HG02798 (cell line): ENCODE data around the gene ABCA7.

Source experiments
- ATAC-seq: cut with Tn5 transposase; IDR thresholded peaks from one replicate; pipeline ENCODE4 v1.9.1; 2021; ENCODE audit warnings: mild to moderate bottlenecking; ENCODE audit not compliant: unreplicated experiment, poor library complexity

ABCA7 gene

DNA sequence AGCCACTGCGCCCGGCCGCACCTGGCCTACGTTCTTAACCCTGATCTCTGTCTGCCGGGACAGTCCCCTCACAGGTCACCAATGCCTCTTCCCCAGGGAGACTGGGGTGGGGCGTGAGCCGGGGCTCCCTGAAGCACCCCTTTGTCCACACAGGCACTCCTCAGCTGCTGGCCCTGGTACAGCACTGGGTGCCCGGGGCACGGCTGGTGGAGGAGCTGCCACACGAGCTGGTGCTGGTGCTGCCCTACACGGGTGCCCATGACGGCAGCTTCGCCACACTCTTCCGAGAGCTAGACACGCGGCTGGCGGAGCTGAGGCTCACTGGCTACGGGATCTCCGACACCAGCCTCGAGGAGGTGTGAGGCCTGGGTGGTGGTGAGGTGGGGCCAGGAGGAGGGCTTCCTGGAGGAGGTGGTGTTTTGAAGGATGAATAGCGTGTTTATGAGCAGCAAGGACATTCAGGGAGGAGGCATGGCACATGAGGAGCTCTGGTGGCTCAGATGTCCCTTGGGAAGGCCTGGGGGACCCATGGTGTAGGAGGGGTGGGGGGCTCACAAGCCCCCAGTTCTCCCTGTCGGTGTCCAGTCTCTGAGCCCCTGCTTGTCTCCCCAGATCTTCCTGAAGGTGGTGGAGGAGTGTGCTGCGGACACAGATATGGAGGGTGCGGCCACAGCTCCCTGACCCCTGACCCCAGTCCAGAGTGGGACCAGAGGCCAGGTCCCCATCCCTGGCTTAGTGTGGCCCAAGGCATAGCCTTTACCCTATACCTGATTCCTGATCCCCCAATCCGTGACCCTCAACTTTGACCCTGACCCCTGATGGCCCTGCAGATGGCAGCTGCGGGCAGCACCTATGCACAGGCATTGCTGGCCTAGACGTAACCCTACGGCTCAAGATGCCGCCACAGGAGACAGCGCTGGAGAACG is 13.5 kb downstream of the ABCA7 start:
- no peak for ATAC-seq

DNA sequence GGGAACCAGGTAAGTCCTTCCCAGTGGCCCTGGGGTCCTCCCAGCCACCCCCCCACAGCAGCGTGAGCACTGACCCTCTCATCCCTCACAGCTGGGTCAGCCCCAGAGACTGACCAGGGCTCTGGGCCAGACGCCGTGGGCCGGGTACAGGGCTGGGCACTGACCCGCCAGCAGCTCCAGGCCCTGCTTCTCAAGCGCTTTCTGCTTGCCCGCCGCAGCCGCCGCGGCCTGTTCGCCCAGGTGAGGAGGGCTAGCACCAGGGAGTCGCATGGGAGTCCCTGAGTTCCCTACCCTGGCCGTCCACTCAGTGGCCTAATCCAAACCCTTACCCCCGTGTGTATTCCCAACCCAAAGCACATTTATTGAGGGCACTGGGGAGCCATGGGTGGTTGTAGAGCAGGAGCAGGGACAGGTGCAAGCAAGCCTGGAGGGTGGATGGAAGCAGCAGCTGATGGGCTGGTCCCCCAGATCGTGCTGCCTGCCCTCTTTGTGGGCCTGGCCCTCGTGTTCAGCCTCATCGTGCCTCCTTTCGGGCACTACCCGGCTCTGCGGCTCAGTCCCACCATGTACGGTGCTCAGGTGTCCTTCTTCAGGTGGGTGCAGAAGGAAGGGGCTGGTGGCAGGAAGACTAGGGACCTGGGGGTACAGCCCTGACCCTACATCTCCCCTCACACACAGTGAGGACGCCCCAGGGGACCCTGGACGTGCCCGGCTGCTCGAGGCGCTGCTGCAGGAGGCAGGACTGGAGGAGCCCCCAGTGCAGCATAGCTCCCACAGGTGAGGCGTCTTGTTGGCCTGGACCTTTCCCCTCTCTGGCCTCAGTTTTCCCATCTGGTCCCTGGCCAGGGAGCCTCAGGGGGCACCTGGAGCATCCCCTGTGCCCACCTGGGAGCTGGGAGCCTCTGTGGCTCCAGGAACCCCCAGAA is 14.5 kb downstream of the ABCA7 start:
- no peak for ATAC-seq

DNA sequence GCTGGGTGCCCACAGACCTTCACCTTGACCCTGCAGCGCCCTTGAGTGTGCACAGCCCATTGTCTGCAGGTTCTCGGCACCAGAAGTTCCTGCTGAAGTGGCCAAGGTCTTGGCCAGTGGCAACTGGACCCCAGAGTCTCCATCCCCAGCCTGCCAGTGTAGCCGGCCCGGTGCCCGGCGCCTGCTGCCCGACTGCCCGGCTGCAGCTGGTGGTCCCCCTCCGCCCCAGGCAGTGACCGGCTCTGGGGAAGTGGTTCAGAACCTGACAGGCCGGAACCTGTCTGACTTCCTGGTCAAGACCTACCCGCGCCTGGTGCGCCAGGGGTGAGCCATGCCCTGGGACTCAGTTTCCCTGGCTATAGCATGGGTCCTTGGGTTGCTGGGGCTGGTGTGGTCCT is 15.1 kb downstream of the ABCA7 start:
- no peak for ATAC-seq

DNA sequence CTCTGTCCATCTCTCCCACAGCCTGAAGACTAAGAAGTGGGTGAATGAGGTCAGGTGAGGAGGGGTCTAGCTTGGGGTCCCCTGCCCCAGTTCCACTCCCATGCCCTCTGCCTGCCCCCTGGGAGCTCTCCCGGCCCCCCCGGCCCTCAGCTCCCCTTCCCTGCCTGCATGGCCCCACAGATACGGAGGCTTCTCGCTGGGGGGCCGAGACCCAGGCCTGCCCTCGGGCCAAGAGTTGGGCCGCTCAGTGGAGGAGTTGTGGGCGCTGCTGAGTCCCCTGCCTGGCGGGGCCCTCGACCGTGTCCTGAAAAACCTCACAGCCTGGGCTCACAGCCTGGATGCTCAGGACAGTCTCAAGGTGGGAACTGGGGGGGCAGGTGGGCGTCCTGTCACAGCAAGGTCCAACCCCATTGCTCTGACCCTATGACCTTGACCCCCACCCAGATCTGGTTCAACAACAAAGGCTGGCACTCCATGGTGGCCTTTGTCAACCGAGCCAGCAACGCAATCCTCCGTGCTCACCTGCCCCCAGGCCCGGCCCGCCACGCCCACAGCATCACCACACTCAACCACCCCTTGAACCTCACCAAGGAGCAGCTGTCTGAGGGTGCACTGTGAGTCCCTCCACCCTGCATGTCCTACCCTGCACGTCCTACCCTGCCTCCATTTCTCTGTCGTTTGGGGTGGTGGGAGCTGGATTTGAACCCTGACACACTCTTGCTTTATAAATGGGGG is 16.1 kb downstream of the ABCA7 start:
- ATAC-seq: no peak

DNA sequence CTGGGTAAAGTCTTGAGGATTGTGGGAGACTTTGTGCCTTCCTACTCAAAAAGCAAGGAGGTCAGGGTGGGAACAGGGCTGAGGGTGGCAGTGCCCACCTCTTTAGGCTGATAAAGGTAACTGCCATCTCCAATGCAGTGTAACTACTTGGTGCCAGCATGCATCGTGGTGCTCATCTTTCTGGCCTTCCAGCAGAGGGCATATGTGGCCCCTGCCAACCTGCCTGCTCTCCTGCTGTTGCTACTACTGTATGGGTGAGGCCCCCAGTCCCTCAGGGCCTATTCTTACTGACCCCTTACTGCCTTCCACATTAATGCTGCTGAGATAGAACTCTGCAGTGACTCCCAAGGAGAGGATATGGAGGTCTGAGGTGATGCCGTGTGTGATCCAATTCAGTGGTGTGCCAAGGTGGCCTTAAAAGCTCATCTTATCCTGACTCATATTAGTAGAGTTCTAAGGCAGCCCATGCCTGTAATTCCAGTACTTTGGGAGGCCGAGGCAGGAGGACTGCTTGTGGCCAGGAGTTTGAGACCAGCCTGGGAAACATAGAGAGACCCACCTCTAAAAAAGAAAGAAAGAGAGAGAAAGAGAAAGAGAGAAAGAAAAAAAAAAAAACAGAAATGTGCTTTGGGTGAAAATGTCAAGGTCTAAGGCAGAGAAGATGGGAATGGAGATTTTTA is 17.4 kb downstream of the ABCA7 start:
- ATAC-seq: no peak

DNA sequence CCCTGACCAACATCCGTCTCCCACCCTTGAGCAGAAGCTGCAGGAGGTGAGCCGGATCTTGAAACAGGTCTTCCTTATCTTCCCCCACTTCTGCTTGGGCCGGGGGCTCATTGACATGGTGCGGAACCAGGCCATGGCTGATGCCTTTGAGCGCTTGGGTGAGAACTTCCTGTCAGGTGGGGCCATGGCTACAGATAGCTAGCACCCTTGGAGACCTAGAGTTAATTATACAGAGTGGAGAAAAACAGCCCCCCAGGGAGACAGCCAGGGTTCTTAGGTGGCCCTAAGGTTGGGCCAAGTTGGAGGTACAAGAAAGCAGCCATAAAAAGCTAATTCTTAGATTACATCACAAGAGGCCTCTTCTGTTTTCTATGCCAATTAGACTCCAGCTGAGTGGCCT is 18.2 kb downstream of the ABCA7 start:
- ATAC-seq: no peak

DNA sequence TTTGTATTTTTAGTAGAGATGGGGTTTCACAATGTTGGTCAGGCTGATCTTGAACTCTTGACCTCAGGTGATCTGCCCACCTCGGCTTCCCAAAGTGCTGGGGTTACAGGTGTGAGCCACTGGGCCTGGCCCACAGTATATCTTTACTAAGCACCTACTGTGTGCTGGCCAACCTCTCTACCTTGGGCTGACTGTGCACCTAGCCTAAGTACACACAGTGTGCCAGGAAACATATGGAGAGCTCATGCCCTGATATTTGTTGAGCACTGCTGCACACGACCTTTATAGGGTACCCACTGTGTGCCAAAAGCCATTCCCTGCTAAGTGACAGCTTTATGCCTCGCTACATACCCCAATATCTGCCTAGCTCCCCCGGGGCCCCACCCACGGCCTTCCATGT is 20.8 kb downstream of the ABCA7 start:
- ATAC-seq: no peak

DNA sequence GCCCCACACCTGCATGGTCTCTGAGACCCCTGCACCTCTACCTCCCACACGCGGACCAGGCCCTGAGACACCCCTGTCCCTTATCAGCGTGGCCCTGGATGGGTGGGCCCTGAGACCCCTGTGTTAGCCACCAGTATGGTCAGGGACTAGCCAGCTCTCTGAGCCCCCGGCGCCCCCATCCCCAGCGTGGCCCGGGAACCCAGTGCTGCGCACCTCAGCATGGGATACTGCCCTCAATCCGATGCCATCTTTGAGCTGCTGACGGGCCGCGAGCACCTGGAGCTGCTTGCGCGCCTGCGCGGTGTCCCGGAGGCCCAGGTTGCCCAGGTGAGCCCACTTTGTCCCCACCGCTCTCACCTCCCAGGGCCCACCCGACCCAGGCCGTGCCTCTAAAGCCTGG is 22.1 kb downstream of the ABCA7 start:
- ATAC-seq: no peak

DNA sequence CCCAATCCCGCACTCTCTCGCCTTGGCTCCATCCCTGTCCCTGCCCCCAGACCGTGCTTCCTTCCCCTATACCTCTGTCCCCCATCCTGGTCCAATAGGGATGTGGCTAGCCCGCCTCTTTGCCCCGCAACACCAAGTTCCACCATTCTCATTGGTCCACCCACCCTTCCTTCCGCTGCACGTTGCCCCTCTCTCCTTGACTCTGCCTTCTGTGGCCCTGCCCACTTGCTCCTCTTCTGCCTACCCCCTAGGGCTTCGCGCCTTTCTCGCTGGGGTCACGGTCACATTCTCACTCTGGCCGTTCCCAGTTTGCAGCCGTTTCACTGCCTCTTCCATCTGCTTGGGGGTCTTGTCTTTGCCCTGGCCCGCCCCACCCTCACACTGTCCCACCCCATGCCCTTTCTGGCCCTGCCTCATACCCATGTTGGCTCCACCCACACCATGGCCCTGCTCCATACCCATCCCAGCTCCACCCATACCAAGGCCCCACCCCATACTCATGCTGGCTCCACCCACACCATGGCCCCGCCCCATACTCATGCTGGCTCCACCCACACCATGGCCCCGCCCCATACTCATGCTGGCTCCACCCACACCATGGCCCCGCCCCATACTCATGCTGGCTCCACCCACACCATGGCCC is 22.6 kb downstream of the ABCA7 start:
- no peak for ATAC-seq

DNA sequence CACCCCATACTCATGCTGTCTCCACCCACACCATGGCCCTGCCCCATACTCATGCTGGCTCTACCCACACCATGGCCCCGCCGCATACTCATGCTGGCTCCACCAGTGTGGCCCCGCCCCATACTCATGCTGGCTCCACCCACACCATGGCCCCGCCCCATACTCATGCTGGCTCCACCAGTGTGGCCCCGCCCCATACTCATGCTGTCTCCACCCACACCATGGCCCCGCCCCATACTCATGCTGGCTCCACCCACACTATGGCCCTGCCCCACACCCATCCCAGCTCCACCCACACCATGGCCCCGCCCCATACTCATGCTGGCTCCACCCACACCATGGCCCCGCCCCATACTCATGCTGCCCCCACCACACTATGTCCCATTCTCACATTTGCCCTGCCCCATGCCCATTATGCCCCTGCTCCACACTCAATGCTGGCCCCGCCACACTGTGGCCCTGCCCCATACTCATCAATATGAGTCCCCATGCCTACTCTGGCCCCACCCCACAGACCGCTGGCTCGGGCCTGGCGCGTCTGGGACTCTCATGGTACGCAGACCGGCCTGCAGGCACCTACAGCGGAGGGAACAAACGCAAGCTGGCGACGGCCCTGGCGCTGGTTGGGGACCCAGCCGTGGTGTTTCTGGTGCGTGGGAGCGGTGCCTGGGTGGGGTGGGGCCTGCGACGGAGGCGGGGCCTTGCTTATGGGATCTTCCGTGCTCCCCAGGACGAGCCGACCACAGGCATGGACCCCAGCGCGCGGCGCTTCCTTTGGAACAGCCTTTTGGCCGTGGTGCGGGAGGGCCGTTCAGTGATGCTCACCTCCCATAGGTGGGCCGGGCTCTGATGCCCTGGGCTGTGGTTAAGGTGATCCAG is 23.4 kb downstream of the ABCA7 start:
- no peak for ATAC-seq

DNA sequence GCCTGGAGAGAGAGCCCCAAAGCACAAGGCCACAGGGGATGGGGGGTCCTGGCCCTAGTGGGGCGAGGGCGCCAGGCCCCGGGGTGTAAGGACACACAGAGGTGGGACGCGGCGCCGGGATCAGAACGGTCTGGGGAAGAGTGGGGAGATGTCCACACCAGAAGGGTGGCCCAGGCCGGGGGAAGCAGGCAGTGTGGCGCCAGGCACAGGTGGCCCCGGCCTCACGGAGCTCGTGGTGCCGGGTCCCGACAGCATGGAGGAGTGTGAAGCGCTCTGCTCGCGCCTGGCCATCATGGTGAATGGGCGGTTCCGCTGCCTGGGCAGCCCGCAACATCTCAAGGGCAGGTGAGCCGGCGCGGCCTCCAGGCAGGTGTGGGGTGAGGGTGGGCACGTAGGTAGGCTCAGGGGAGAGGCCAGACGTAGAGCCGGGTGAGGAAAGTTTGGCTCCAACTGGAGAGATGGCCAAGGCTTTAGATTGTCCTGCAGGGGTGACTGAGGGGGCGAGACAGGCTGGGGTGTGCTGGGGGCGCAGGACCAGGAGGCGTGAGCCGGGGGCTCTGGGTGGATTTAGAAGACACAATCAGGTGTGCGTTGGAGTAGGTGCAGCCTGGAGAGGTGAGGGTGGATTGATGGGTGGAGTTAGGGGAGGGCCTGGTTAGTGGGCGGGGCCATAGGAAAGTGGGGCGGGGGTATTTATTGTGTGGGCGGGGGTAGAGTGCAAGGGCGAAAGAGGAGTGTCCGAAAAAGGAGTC is 24.2 kb downstream of the ABCA7 start:
- ATAC-seq: no peak

DNA sequence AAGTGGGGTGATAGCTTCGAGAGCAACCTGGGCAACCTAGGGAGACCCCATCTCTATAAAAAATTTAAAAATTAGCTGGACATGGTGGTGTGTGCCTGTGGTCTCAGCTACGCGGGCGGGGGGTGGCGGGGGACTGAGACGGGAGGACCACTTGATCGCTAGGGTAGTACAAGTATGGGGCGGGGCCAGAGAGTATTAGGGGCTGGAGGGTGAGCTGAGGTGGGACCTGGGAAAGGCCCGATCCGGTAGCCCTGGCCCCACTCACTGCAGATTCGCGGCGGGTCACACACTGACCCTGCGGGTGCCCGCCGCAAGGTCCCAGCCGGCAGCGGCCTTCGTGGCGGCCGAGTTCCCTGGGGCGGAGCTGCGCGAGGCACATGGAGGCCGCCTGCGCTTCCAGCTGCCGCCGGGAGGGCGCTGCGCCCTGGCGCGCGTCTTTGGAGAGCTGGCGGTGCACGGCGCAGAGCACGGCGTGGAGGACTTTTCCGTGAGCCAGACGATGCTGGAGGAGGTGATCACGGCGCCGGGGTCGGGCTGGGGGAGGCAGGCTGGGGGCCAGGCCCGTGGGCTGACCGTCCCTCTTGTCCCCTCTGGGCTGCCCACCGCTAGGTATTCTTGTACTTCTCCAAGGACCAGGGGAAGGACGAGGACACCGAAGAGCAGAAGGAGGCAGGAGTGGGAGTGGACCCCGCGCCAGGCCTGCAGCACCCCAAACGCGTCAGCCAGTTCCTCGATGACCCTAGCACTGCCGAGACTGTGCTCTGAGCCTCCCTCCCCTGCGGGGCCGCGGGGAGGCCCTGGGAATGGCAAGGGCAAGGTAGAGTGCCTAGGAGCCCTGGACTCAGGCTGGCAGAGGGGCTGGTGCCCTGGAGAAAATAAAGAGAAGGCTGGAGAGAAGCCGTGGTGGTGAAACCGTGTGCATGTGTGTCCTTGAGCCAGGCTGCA is 25.0 kb downstream of the ABCA7 start:
- ATAC-seq: no peak

DNA sequence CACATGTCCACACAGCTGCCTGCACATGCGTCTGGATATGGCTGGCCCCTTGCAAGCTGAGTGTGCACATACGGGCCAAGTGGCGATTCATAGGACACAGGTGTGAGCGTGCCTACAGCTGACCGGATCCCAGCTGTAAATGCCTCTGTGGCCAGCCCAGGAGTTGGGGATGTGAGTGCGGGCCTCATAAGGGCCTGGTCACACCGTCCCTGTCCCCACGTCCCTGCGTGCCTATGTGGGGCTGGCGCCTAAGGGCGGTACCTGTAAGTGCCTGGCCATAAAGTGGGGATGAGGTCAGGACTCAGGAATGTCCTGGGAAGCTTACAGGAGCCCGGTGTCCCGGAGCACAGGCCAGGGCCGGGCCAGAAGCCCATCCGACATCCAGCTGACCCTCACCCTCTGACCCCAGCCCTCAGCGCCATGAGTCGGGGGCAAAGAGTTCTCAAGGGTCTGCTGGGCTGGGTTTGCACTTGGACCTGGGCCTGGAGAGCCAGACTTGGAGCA is 25.8 kb downstream of the ABCA7 start:
- no peak for ATAC-seq

DNA sequence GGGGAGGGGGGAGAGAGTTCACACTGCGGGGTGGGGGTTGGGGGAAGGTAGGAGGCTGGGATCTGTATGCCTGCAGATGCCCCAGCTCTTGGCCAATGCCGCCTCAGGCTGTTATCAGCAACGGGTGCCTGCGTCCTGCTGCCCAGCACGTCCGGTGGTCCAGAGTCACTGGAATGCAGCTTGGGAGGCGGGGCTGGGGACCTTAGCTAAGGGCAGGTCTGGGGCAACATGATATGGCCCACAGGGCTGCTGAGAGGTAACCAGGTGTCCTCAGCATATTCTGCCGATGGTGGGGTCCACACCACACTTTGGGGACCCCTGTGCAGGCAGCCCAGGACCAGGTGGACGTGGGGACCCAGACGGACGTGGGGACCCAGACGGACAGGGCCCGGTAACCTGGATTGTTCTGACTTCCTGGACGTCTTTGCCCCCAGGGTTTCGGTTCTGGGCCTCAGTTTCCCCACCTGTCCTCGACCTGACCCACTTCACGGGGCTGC is 26.4 kb downstream of the ABCA7 start:
- no peak for ATAC-seq

DNA sequence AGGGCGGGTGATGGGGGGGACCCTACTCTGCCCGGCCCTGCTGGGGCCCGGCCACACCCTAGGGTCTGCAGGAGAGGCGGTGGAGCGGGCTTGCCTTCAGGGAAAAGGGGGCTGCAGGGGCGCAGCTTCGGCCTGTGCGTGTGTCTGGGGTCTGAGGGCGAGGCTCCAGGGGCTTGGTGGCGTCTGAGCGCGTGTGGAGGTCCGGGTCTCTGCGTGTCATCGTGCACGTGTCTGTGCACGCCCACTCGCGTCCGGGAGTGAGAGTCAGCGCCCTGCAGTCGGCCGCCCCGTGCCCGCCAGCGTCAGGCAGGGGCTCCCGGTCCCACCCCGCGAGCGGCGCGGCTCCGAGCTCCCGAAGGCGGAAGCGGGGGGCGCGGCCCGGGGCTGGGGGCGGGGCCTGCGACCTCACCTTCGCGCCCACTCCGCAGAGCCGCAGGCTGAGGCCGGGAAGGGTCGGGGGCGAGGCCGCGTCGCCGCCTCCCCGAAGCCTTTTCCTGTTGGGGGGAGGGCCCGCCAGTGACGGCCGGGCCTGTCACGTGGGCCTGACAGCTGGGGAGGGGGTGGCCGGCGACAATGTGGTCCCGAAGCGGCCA is 26.9 kb downstream of the ABCA7 start, which contains the start of gene ARHGAP45:
Gene ARHGAP45 (plus strand): TSS at position 420 of the 593 bp plus-strand sequence. CDS start 239 bp downstream, outside the sequence.
- peak; percentile 41 for ATAC-seq
